ENCODE data around the gene SCARB2.

SCARB2 gene

GRCh38 chr4:76182463-76182862, 31.2 kb downstream of the SCARB2 start:
- TF ChIP-seq, protein P1, sequence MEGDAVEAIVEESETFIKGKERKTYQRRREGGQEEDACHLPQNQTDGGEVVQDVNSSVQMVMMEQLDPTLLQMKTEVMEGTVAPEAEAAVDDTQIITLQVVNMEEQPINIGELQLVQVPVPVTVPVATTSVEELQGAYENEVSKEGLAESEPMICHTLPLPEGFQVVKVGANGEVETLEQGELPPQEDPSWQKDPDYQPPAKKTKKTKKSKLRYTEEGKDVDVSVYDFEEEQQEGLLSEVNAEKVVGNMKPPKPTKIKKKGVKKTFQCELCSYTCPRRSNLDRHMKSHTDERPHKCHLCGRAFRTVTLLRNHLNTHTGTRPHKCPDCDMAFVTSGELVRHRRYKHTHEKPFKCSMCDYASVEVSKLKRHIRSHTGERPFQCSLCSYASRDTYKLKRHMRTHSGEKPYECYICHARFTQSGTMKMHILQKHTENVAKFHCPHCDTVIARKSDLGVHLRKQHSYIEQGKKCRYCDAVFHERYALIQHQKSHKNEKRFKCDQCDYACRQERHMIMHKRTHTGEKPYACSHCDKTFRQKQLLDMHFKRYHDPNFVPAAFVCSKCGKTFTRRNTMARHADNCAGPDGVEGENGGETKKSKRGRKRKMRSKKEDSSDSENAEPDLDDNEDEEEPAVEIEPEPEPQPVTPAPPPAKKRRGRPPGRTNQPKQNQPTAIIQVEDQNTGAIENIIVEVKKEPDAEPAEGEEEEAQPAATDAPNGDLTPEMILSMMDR (IDR thresholded peaks at IDR 0.05), result no peak
- Histone ChIP-seq H3K4me3 (no peak overlapping the region), H3K27ac (no peak overlapping the region)
- DNase-seq (ENCODE audit: low spot score), result no peak

GRCh38 chr4:76179398-76180318, 34.0 kb downstream of the SCARB2 start:
- DNase-seq (ENCODE audit: low spot score), result peak; percentile 83
- Histone ChIP-seq H3K27ac (no peak overlapping the region), H3K4me3 (no peak overlapping the region)
- TF ChIP-seq, protein P1 (IDR thresholded peaks at IDR 0.05), result peak; percentile 92

GRCh38 chr4:76178296-76178695, 35.3 kb downstream of the SCARB2 start:
- TF ChIP-seq, protein P1 (IDR thresholded peaks at IDR 0.05), result no peak
- H3K4me3 ChIP-seq, result no peak overlapping the region
- DNase-seq (ENCODE audit: low spot score), result no peak
- no peak overlapping the region for H3K27ac ChIP-seq

DNA sequence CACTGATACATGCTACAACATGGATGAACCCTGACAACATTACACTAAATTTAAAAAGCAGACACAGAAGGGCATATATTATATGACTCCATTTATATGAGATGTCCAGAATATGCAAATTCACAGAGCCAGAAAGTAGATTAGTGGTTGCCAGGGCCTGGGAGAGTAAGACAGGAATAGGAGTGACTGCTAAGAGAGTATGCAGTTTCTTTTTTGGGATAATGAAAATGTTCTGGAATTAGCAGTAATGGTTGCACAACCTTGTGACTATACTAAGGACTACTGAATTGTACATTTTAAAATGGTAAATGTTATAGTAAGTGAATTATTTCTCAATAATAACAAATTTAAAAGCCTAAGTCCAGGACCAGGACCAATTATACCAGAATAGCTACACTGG, 35.9 kb downstream of the SCARB2 start:
- no peak for DNase-seq (ENCODE audit: low spot score)
- no peak overlapping the region for H3K27ac ChIP-seq
- H3K4me3 ChIP-seq, result no peak overlapping the region
- TF ChIP-seq, protein P1 (IDR thresholded peaks at IDR 0.05), result no peak

DNA sequence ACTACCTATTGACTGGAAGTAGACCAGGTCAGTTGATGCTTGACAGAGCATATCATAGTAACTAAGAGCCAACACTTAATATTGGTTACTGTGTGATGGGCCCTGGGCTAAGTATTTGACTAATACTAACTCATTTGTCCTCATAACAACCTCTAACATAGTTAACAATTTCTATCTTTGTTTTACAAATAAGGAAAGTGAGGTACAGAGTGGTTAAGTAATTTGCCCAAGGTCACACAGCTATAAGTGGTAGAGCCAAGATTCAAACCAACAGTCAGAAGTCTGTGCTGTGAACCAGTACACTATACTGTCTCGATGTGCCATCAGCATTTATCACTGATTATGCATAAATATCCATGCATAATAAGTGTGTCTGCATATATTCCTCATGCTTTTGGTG, 38.3 kb downstream of the SCARB2 start:
- DNase-seq (ENCODE audit: low spot score), result no peak
- no peak overlapping the region for H3K4me3 ChIP-seq
- no peak overlapping the region for H3K27ac ChIP-seq
- TF ChIP-seq, protein P1 (IDR thresholded peaks at IDR 0.05), result no peak

GRCh38 chr4:76174216-76174615, 39.4 kb downstream of the SCARB2 start:
- TF ChIP-seq, protein P1 (IDR thresholded peaks at IDR 0.05), result no peak
- H3K27ac ChIP-seq, result no peak overlapping the region
- no peak overlapping the region for H3K4me3 ChIP-seq
- no peak for DNase-seq (ENCODE audit: low spot score)

GRCh38 chr4:76168688-76169087, 44.9 kb downstream of the SCARB2 start:
- Histone ChIP-seq H3K4me3 (no peak overlapping the region), H3K27ac (no peak overlapping the region)
- TF ChIP-seq, protein P1 (IDR thresholded peaks at IDR 0.05), result no peak
- no peak for DNase-seq (ENCODE audit: low spot score)

Data from coronary artery (tissue), 2 donors.